NCI-H2196 (cell line): ENCODE measurements around the gene LRP1B.
"Not testable (repeated sequence)": the region's sequence is repeated elsewhere in the genome, so short reads cannot be mapped to it uniquely, and the experiment has no call there.

Experiments
- DNase-seq: peaks from one replicate; lab custom pipeline; 2025; ENCODE audit not compliant: unreplicated experiment; lab: John Stamatoyannopoulos, UW

Gene LRP1B

GRCh38 chr2:140986456-140986855, 1144.4 kb downstream of the LRP1B start:
- DNase-seq = no peak

- no peak for DNase-seq
Observed at GRCh38 chr2:140975237-140975636, 1155.6 kb downstream of the LRP1B start.

GRCh38 chr2:140972724-140973123, 1158.1 kb downstream of the LRP1B start:
- no peak for DNase-seq

GRCh38 chr2:140964324-140964723, 1166.5 kb downstream of the LRP1B start:
- not testable (repeated sequence) for DNase-seq

- DNase-seq = no peak
Observed at GRCh38 chr2:140949932-140950331, 1180.9 kb downstream of the LRP1B start.

- DNase-seq = no peak
Observed at GRCh38 chr2:140947236-140947635, 1183.6 kb downstream of the LRP1B start.

GRCh38 chr2:140943867-140944266, 1186.9 kb downstream of the LRP1B start:
- DNase-seq = no peak

GRCh38 chr2:140942284-140942683, 1188.5 kb downstream of the LRP1B start:
- no peak for DNase-seq

- DNase-seq = no peak
Observed at GRCh38 chr2:140929849-140930248, 1201.0 kb downstream of the LRP1B start.

- DNase-seq = no peak
Observed at GRCh38 chr2:140918426-140918825, 1212.4 kb downstream of the LRP1B start.

- DNase-seq = no peak
Observed at GRCh38 chr2:140916410-140916809, 1214.4 kb downstream of the LRP1B start.

- DNase-seq = no peak
Observed at GRCh38 chr2:140910683-140911082, 1220.1 kb downstream of the LRP1B start.

- no peak for DNase-seq
Observed at GRCh38 chr2:140905083-140905781, 1225.6 kb downstream of the LRP1B start.

- no peak for DNase-seq
Observed at GRCh38 chr2:140895378-140895777, 1235.4 kb downstream of the LRP1B start.

GRCh38 chr2:140893685-140894084, 1237.1 kb downstream of the LRP1B start:
- no peak for DNase-seq

- DNase-seq = no peak
Observed at GRCh38 chr2:140892911-140893637, 1237.7 kb downstream of the LRP1B start.

- no peak for DNase-seq
Observed at GRCh38 chr2:140892436-140892835, 1238.4 kb downstream of the LRP1B start.

GRCh38 chr2:140891614-140892212, 1239.1 kb downstream of the LRP1B start:
- DNase-seq = no peak

GRCh38 chr2:140882671-140883620, 1247.9 kb downstream of the LRP1B start:
- DNase-seq = no peak

- DNase-seq = no peak
Observed at GRCh38 chr2:140880573-140880972, 1250.2 kb downstream of the LRP1B start.

- DNase-seq = no peak
Observed at GRCh38 chr2:140876015-140876414, 1254.8 kb downstream of the LRP1B start.
